DND-41 (cell line): ENCODE results near the gene ICAM2.

Experiments
- ATAC-seq: fragments of 200-7000 bp; cut with Tn5 transposase; 3 replicates; pipeline ENCODE4 v1.9.1; 2021; ENCODE audit warnings: low read depth; ENCODE audit not compliant: insufficient read depth
- DNase-seq: peaks from one replicate; pipeline ENCODE4 v3.0.0-alpha.2; 2020
- H2AFZ ChIP-seq: 2 replicates; pipeline ENCODE4 v1.6.0; 2012; ENCODE audit warnings: low read depth, low read length
- H3K27ac ChIP-seq: 2 replicates; pipeline ENCODE4 v1.5.1; 2012; ENCODE audit warnings: low read length, inconsistent platforms
- H3K27me3 ChIP-seq: fragments of 200-600 bp; sonication (generic); 2 replicates; pipeline ENCODE4 v1.6.0; 2012; ENCODE audit warnings: low read length, mild to moderate bottlenecking, inconsistent platforms; ENCODE audit not compliant: insufficient read depth, poor library complexity
- H3K36me3 ChIP-seq: 2 replicates; pipeline ENCODE4 v1.5.1; 2012; ENCODE audit warnings: low read length, inconsistent platforms; ENCODE audit not compliant: insufficient read depth
- H3K4me1 ChIP-seq: 2 replicates; pipeline ENCODE4 v1.5.1; 2012; ENCODE audit warnings: mild to moderate bottlenecking, low read length; ENCODE audit not compliant: insufficient read depth
- H3K4me2 ChIP-seq: 2 replicates; pipeline ENCODE4 v1.6.0; 2012; ENCODE audit warnings: mild to moderate bottlenecking, moderate library complexity, low read length, inconsistent platforms; ENCODE audit not compliant: insufficient read depth
- H3K4me3 ChIP-seq, 2 experiments: fragments of 200-600 bp in 1 of 2; shearing (Covaris generic) in 1 of 2; 2 replicates each; pipeline ENCODE4 v1.5.1; 2012 to 2016; ENCODE audit warnings: inconsistent platforms in 2 of 2, low read length in 2 of 2, mild to moderate bottlenecking in 2 of 2, low read depth in 1 of 2, moderate library complexity in 1 of 2
- H3K79me2 ChIP-seq: 2 replicates; pipeline ENCODE4 v1.6.0; 2012; ENCODE audit warnings: low read length, inconsistent platforms; ENCODE audit not compliant: insufficient read depth
- H3K9ac ChIP-seq: 2 replicates; pipeline ENCODE4 v1.6.0; 2012; ENCODE audit warnings: low read depth, mild to moderate bottlenecking, inconsistent platforms, low read length, moderate library complexity
- H3K9me3 ChIP-seq: 2 replicates; pipeline ENCODE4 v1.5.1; 2012; ENCODE audit warnings: low read length, moderate library complexity, mild to moderate bottlenecking, inconsistent platforms; ENCODE audit not compliant: insufficient read depth, severe bottlenecking
- H4K20me1 ChIP-seq: 2 replicates; pipeline ENCODE4 v1.6.0; 2012; ENCODE audit warnings: low read length; ENCODE audit not compliant: insufficient read depth
- EZH2 ChIP-seq: IDR thresholded peaks from 3 replicates; pipeline ENCODE4 v1.6.1; 2012; ENCODE audit warnings: borderline replicate concordance, low read depth, mild to moderate bottlenecking, moderate library complexity, low read length, inconsistent platforms; ENCODE audit not compliant: severe bottlenecking
- TF ChIP-seq, protein P1 (sequence below): IDR thresholded peaks from 2 replicates; pipeline ENCODE4 v1.5.1; 2012; ENCODE audit warnings: borderline replicate concordance, low read length, moderate library complexity, mild to moderate bottlenecking; ENCODE audit not compliant: poor library complexity, severe bottlenecking; ENCODE audit errors: extremely low read depth

ICAM2 gene

DNA sequence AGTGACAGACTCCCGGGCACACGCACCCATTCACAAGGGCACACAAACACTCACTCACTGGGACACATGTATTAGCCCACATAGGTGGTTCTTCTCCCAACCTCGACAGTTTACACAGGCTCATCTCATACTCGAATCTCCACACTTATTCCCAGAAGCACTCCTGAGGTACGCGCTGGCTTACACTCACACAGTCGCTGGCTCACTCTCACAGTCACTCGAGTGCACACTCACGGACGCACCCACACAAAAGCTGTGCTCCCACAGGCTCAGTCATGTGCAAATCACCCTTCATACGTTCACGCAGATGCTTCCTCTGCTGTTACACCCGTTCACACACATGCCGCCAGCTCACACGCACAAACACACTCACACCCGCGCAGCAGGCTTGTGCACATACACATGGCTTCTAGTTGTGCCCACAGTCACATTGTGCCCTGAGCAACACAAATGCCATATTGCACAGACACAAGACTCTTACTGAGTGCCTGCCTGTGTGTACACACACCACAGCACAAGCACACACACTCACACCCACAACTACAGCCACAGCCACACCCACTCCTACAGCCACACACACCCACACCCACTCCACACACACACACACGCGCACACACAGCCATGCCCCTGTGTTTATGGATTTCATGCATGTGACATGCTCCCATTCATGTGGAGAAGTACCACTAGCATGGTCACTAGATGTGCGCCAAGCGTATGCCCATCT is 30.6 kb downstream of the ICAM2 start:
- ATAC-seq (peak; percentile 20; the same call in 1 of the 3 replicates), DNase-seq (no peak)
- no peaks in the 10 kb centered on the region for H3K79me2 ChIP-seq
- no peaks in the 10 kb centered on the region for H3K36me3 ChIP-seq
- no peak overlapping the region for H2AFZ ChIP-seq
- no peak overlapping the region for H3K4me3 ChIP-seq
- no peak for TF ChIP-seq EZH2
- TF ChIP-seq, protein P1, sequence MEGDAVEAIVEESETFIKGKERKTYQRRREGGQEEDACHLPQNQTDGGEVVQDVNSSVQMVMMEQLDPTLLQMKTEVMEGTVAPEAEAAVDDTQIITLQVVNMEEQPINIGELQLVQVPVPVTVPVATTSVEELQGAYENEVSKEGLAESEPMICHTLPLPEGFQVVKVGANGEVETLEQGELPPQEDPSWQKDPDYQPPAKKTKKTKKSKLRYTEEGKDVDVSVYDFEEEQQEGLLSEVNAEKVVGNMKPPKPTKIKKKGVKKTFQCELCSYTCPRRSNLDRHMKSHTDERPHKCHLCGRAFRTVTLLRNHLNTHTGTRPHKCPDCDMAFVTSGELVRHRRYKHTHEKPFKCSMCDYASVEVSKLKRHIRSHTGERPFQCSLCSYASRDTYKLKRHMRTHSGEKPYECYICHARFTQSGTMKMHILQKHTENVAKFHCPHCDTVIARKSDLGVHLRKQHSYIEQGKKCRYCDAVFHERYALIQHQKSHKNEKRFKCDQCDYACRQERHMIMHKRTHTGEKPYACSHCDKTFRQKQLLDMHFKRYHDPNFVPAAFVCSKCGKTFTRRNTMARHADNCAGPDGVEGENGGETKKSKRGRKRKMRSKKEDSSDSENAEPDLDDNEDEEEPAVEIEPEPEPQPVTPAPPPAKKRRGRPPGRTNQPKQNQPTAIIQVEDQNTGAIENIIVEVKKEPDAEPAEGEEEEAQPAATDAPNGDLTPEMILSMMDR = no peak
- no peaks in the 10 kb centered on the region for H3K4me1 ChIP-seq
- H3K9me3 ChIP-seq = no peaks in the 10 kb centered on the region
- no peak overlapping the region for H3K27ac ChIP-seq
- no peaks in the 10 kb centered on the region for H4K20me1 ChIP-seq
- H3K9ac ChIP-seq = no peak overlapping the region
- no peak overlapping the region for H3K4me2 ChIP-seq
- H3K27me3 ChIP-seq = peaks cover 3% of the 10 kb centered on the region

DNA sequence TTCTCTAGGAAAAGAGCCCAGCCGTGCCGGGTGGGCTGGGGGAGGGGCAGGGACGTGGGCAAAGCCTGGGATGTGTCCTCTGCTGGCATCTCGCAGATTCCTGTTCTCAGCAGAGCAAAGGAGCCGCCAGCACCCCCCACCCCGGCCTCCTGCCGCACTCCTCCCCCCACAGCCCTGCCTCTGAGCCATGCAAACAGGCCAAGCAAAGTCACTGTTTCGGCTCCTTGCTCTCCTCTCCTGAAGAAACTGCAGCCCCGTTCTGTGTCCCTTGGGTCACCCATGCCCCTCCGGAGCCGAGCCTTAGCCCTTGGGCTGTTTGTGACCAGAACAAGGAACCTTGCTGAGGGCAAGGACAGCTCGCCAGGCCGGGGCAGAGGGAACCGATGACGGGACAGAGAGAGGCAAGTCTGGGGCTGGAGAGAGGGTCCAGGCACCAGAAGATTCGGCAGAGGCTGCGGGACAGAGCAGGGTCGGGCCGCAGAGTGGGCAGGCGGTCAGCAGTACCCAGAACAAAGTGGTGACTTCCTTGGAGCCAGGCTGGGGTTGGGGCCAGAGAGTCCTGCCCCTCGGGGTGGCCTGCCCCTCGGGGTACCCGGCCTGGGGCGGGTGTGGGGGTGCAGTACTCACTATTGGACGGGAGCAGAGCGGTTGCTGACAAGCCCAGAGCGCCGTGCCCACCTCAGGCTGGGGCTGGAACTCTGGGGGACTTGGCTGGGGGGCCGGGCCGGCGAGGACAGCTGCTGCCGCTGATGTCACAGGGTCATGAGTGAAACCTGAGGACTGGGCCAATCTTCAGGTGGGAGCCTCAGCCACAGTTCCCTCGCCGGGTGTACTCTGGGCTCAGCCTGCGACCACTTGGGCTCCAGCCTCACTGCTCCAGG is 31.5 kb downstream of the ICAM2 start:
- ATAC-seq (no peak), DNase-seq (no peak)
- H3K36me3 ChIP-seq = no peaks in the 10 kb centered on the region
- no peak overlapping the region for H3K4me2 ChIP-seq
- no peaks in the 10 kb centered on the region for H3K79me2 ChIP-seq
- H3K27me3 ChIP-seq = peaks cover 3% of the 10 kb centered on the region
- no peak overlapping the region for H3K27ac ChIP-seq
- H3K9ac ChIP-seq = no peak overlapping the region
- H3K4me3 ChIP-seq = no peak overlapping the region
- no peaks in the 10 kb centered on the region for H3K4me1 ChIP-seq
- H3K9me3 ChIP-seq = no peaks in the 10 kb centered on the region
- H2AFZ ChIP-seq = no peak overlapping the region
- TF ChIP-seq, protein P1 = no peak
- TF ChIP-seq EZH2 = no peak
- H4K20me1 ChIP-seq = no peaks in the 10 kb centered on the region

DNA sequence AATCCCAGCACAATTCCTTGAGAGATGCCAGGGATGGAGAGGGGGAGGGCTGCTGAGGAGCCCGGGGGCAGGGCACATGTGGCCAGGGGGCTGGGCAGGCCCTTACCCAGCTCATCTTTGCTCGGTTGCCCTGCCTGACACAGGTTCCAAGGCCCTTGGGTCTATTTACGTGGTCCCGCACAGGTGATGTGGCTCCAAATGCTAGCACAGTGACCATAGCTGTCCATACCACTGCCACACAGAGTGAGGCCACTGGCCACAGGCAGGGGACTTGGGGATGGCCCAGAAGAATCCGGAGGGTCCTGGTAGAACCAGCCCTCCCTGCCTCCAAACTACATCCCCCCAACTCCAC is 32.3 kb downstream of the ICAM2 start:
- H3K27me3 ChIP-seq = peaks cover 3% of the 10 kb centered on the region
- no peaks in the 10 kb centered on the region for H3K4me1 ChIP-seq
- ATAC-seq (no peak), DNase-seq (no peak)
- no peak overlapping the region for H3K27ac ChIP-seq
- TF ChIP-seq, protein P1 = no peak
- no peak for TF ChIP-seq EZH2
- no peaks in the 10 kb centered on the region for H3K9me3 ChIP-seq
- no peak overlapping the region for H2AFZ ChIP-seq
- no peak overlapping the region for H3K4me3 ChIP-seq
- H3K36me3 ChIP-seq = no peaks in the 10 kb centered on the region
- no peak overlapping the region for H3K9ac ChIP-seq
- H3K4me2 ChIP-seq = no peak overlapping the region
- H3K79me2 ChIP-seq = no peaks in the 10 kb centered on the region
- no peaks in the 10 kb centered on the region for H4K20me1 ChIP-seq
